Caco-2 (cell line): ENCODE results near the gene PTOV1. TPM values are rescaled to one million over a fixed set of nuclear protein-coding genes. Genes with fewer than 3 reads are reported as not detected.
A peak's percentile ranks its signal among the peaks of the same experiment; 100 is the strongest.

ENCODE experiments used
- BruUV-seq: library from RNA; stranded (reverse); fragments of 400-500 nt; replicated peaks from 2 replicates; lab custom pipeline; 2021; lab: Mats Ljungman, UMichigan
- CTCF ChIA-PET: fragments of 300-600 bp; sonication (Branson Sonifier 250); formaldehyde crosslinking; loops from one replicate; lab custom pipeline; 2022; ENCODE audit warnings: antibody characterized with exemption; lab: Charles Lee
- POLR2A ChIA-PET: fragments of 300-600 bp; sonication (Branson Sonifier 250); formaldehyde crosslinking; loops from one replicate; lab custom pipeline; 2022; ENCODE audit warnings: antibody characterized with exemption; lab: Charles Lee
- DNase-seq, 2 experiments: peaks; one replicate each; pipeline versions ENCODE4 v3.0.0 to v3.0.0-alpha.2; 2020 to 2022
- H3K27me3 ChIP-seq: replicated peaks from 2 replicates; pipeline ENCODE4 v1.6.0; 2011; ENCODE audit warnings: low read length; ENCODE audit not compliant: control insufficient read depth, insufficient read depth
- H3K36me3 ChIP-seq: 2 replicates; pipeline ENCODE4 v1.5.1; 2011; ENCODE audit warnings: low read length; ENCODE audit not compliant: control insufficient read depth, insufficient read depth
- H3K4me1 ChIP-seq: fragments of 250-450 bp; sonication (Bioruptor Pico); 2 replicates; pipeline ENCODE4 v1.5.1; 2020; ENCODE audit warnings: mild to moderate bottlenecking
- H3K4me3 ChIP-seq: 2 replicates; pipeline ENCODE4 v1.5.1; 2011; ENCODE audit warnings: low read depth, mild to moderate bottlenecking, control low read depth, low read length
- H3K9me3 ChIP-seq: fragments of 250-450 bp; sonication (Bioruptor Pico); 2 replicates; pipeline ENCODE4 v1.5.1; 2020; ENCODE audit warnings: mild to moderate bottlenecking, moderate library complexity
- H3K27ac Mint-ChIP-seq: one replicate; pipeline ENCODE4 v1.8.0; 2022; ENCODE audit warnings: mixed read lengths; ENCODE audit not compliant: unreplicated experiment
- H3K27me3 Mint-ChIP-seq: one replicate; pipeline ENCODE4 v1.8.0; 2022; ENCODE audit warnings: mixed read lengths; ENCODE audit not compliant: insufficient read depth, unreplicated experiment
- H3K36me3 Mint-ChIP-seq: one replicate; pipeline ENCODE4 v1.8.0; 2022; ENCODE audit warnings: mild to moderate bottlenecking, mixed read lengths; ENCODE audit not compliant: insufficient read depth, unreplicated experiment
- H3K4me1 Mint-ChIP-seq: one replicate; pipeline ENCODE4 v1.8.0; 2022; ENCODE audit warnings: low read depth, mixed read lengths; ENCODE audit not compliant: unreplicated experiment
- H3K4me3 Mint-ChIP-seq: one replicate; pipeline ENCODE4 v1.8.0; 2022; ENCODE audit warnings: mild to moderate bottlenecking, moderate library complexity, mixed read lengths; ENCODE audit not compliant: unreplicated experiment
- H3K9me3 Mint-ChIP-seq: one replicate; pipeline ENCODE4 v1.8.0; 2022; ENCODE audit warnings: mixed read lengths; ENCODE audit not compliant: unreplicated experiment
- CTCF ChIP-seq, 2 experiments: fragments of 200-600 bp in 1 of 2; IDR thresholded peaks; 1 replicate in 1 of 2; 2 replicates in 1 of 2; pipeline versions ENCODE4 v1.5.1 to v1.8.0; 2011 to 2022; ENCODE audit warnings: antibody characterized with exemption in 1 of 2, control low read depth in 1 of 2, inconsistent platforms in 1 of 2, low read depth in 1 of 2, low read length in 1 of 2, mild to moderate bottlenecking in 1 of 2, moderate library complexity in 1 of 2; ENCODE audit not compliant: insufficient read depth in 1 of 2, severe bottlenecking in 1 of 2, unreplicated experiment in 1 of 2
- intact Hi-C: fragments of 100-400 bp; cut with micrococcal nuclease; formaldehyde crosslinking; loops from one replicate; pipeline ENCODE4 v1.10.0; 2022; ENCODE audit not compliant: unreplicated experiment
- total RNA-seq: library from RNA; stranded (reverse); gene quantifications from 2 replicates; pipeline ENCODE4 v1.2.3, GENCODE V29; 2022

PTOV1 gene
- total RNA-seq, 1 experiment from 2014 or later = 209 TPM

DNA sequence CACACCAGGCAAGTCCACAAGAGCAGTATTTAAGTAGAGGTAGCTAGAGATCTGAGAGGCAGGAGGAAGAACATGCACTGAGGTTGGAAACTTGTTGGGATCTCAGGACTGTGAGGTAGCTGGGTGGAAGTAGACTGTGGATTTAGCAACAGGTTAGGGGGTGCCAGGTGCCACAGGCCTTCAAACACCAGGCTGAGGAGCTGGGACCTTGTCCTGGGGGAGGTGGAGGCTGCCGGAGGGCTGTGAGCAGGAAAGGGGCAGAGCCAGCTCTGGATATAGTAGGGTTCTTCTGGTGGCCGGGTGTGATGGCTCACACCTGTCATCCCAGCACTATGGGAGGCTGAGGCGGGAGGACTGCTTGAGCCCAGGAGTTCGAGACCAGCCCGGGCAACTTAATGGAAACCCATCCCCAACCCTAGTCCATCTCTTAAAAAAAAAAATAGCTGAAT is 41.0 kb upstream of the PTOV1 start:
- no peak for DNase-seq
- TF ChIP-seq CTCF (IDR thresholded peaks at IDR 0.05; ENCODE audit: insufficient read depth in 1 of 2, low read depth in 1 of 2, low read length in 1 of 2, severe bottlenecking in 1 of 2, unreplicated experiment in 1 of 2) = no peak
- intact Hi-C loops = loop anchor here (1.0 kb wide), 1 partner anchor 44 kb away; no protein-coding TSS in a partner anchor
- no peaks in the 10 kb centered on the region for H3K27me3 Mint-ChIP-seq
- Histone ChIP-seq H3K4me1 (peaks cover 5% of the 10 kb centered on the region; the same call in 1 of the 2 replicates), H3K9me3 (no peaks in the 10 kb centered on the region), H3K4me3 (peak overlapping the region; percentile 85), H3K36me3 (no peaks in the 10 kb centered on the region), H3K27me3 (no peaks in the 10 kb centered on the region)
- CTCF ChIA-PET = no interaction called here
- POLR2A ChIA-PET = interaction anchor here (0.6 to 2.0 kb wide), 3 partner anchors 43 to 134 kb away, joined by 3 to 6 read pairs (median 3); partner anchors contain the start of genes AP2A1 and PRMT1
- H3K27ac Mint-ChIP-seq = peak overlapping the region; percentile 30
- no peaks in the 10 kb centered on the region for H3K9me3 Mint-ChIP-seq
- H3K4me1 Mint-ChIP-seq = no peaks in the 10 kb centered on the region
- H3K36me3 Mint-ChIP-seq = peaks cover 35% of the 10 kb centered on the region
- no TSS peak for BruUV-seq
- H3K4me3 Mint-ChIP-seq = peak overlapping the region; percentile 91

- Mint-ChIP-seq H3K36me3 (peaks cover 30% of the 10 kb centered on the region), H3K27me3 (no peaks in the 10 kb centered on the region)
- BruUV-seq = no TSS peak
Observed at GRCh38 chr19:49811328-49811727, 39.6 kb upstream of the PTOV1 start.

DNA sequence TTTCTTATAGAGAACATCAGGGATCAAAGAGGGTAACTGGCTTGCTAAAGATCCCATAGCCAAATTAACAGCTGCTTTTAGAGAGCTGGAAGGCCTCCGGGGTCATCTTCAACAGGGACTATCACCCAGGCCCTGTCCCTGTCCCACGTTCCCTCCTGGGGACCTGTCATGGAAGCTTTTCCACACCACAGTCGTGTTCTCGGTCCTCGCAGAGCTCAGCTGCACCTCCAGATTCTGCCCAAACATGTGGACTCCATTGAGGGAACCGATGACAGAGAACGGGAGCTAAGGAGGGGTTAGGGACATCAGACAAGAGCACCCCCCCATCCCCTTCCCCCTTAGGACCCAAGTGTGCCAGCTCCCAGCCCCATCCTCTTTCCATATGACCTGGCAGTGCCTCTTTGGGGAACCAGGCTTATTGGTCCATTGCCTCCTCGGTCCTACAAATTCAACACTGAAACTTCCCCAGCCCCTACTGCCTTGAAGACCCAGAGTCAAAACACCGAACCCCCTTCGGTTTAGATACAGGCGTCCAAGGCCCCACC is 38.4 kb upstream of the PTOV1 start:
- Mint-ChIP-seq H3K9me3 (no peaks in the 10 kb centered on the region), H3K4me3 (no peak overlapping the region), H3K27ac (no peak overlapping the region), H3K27me3 (no peaks in the 10 kb centered on the region), H3K4me1 (no peaks in the 10 kb centered on the region), H3K36me3 (peaks cover 32% of the 10 kb centered on the region)
- peaks cover 5% of the 10 kb centered on the region; the same call in 1 of the 2 replicates for H3K4me1 ChIP-seq
- no peak for TF ChIP-seq CTCF (IDR thresholded peaks at IDR 0.05; ENCODE audit: insufficient read depth in 1 of 2, low read depth in 1 of 2, low read length in 1 of 2, severe bottlenecking in 1 of 2, unreplicated experiment in 1 of 2)
- intact Hi-C loops = no loop called here
- no peak overlapping the region for H3K4me3 ChIP-seq
- POLR2A ChIA-PET = interaction anchor here (0.6 kb wide), 1 partner anchor 48 kb away, joined by 5 read pairs; no protein-coding TSS in a partner anchor
- no peak for DNase-seq
- H3K27me3 ChIP-seq = no peaks in the 10 kb centered on the region
- no TSS peak for BruUV-seq
- CTCF ChIA-PET = no interaction called here
- no peaks in the 10 kb centered on the region for H3K36me3 ChIP-seq
- no peaks in the 10 kb centered on the region for H3K9me3 ChIP-seq

More at GRCh38 chr19:49811328-49811727, 39.6 kb upstream of the PTOV1 start:
- no peak overlapping the region for H3K27ac Mint-ChIP-seq
- H3K9me3 ChIP-seq = no peaks in the 10 kb centered on the region
- H3K4me3 ChIP-seq = no peak overlapping the region
- H3K9me3 Mint-ChIP-seq = no peaks in the 10 kb centered on the region
- no peak for TF ChIP-seq CTCF (IDR thresholded peaks at IDR 0.05; ENCODE audit: insufficient read depth in 1 of 2, low read depth in 1 of 2, low read length in 1 of 2, severe bottlenecking in 1 of 2, unreplicated experiment in 1 of 2)
- CTCF ChIA-PET = no interaction called here
- H3K36me3 ChIP-seq = no peaks in the 10 kb centered on the region
- peaks cover 5% of the 10 kb centered on the region; the same call in 1 of the 2 replicates for H3K4me1 ChIP-seq
- no peaks in the 10 kb centered on the region for H3K4me1 Mint-ChIP-seq
- no peak for DNase-seq
- no peaks in the 10 kb centered on the region for H3K27me3 ChIP-seq
- intact Hi-C loops = no loop called here
- POLR2A ChIA-PET = no interaction called here
- H3K4me3 Mint-ChIP-seq = no peak overlapping the region
